K562 (cell line): Measurements from ENCODE around the gene APOL4. TPM values are rescaled to one million over a fixed set of nuclear protein-coding genes. Genes with fewer than 3 reads are reported as not detected.

Experiments used
- ARHGAP35 ChIP-seq: fragments of 450-650 bp; IDR thresholded peaks from 2 replicates; pipeline ENCODE4 v1.6.1; 2018; ENCODE audit not compliant: partially characterized antibody
- COPS2 ChIP-seq: fragments of 450-650 bp; conservative IDR thresholded peaks from 2 replicates; pipeline ENCODE4 v1.6.1; 2016; ENCODE audit warnings: mild to moderate bottlenecking, moderate library complexity
- ESRRB ChIP-seq: fragments of 250-450 bp; sonication (Bioruptor Pico); IDR thresholded peaks from 2 replicates; pipeline ENCODE4 v1.5.0; 2020; ENCODE audit warnings: mild to moderate bottlenecking, moderate library complexity, borderline replicate concordance
- FOSL1 ChIP-seq: fragments of 200-800 bp; sonication (Bioruptor generic); conservative IDR thresholded peaks from 2 replicates; pipeline ENCODE4 v1.6.1; 2016; ENCODE audit warnings: missing genetic modification characterization, missing compliant biosample characterization
- HMG20A ChIP-seq: fragments of 450-650 bp; formaldehyde crosslinking; conservative IDR thresholded peaks from 2 replicates; pipeline ENCODE4 v1.4.0; 2020; ENCODE audit warnings: mild to moderate bottlenecking, mixed read lengths
- KLF1 ChIP-seq: fragments of 450-650 bp; IDR thresholded peaks from 2 replicates; pipeline ENCODE4 v1.6.1; 2016; ENCODE audit warnings: missing genetic modification characterization, missing compliant biosample characterization
- NCOA4 ChIP-seq: fragments of 450-650 bp; IDR thresholded peaks from 2 replicates; pipeline ENCODE4 v1.6.1; 2018; ENCODE audit warnings: mild to moderate bottlenecking; ENCODE audit not compliant: partially characterized antibody
- PATZ1 ChIP-seq: fragments of 250-450 bp; sonication (Bioruptor Pico); IDR thresholded peaks from 2 replicates; pipeline ENCODE4 v1.5.0; 2020; ENCODE audit warnings: mild to moderate bottlenecking, borderline replicate concordance
- PHB ChIP-seq: fragments of 250-450 bp; sonication (Bioruptor Pico); IDR thresholded peaks from 2 replicates; pipeline ENCODE4 v1.5.0; 2021
- SOX6 ChIP-seq: fragments of 450-650 bp; IDR thresholded peaks from 2 replicates; pipeline ENCODE4 v1.6.1; 2014; ENCODE audit warnings: mild to moderate bottlenecking
- ZMIZ1 ChIP-seq, 2 experiments: fragments of 150-350 bp in 1 of 2; IDR thresholded peaks; 2 replicates each; pipeline ENCODE4 v1.6.1; 2012 to 2016; ENCODE audit warnings: low read depth in 2 of 2, low read length in 2 of 2, mild to moderate bottlenecking in 1 of 2, moderate library complexity in 1 of 2
- ZNF561 ChIP-seq: fragments of 450-650 bp; formaldehyde crosslinking; conservative IDR thresholded peaks from 2 replicates; pipeline ENCODE4 v1.4.0; 2020; ENCODE audit warnings: mild to moderate bottlenecking, moderate library complexity
- polyA plus RNA-seq, 8 experiments: library from polyadenylated mRNA; depleted of rRNA in 4 of 8; stranded (reverse) in 5 of 8; unstranded in 3 of 8; fragments of >200 nt; fragmentation: Nextera tagmentation in 2 of 8; fragmentation: Illumina TruSeq in 1 of 8; extraction: Ambion mirVana in 2 of 8; extraction: Trizol in 1 of 8; gene quantifications; 2 replicates each; pipeline versions ENCODE4 v1.2.1 to v1.2.3, GENCODE V29; 2011 to 2014; ENCODE audit warnings: inconsistent platforms in 1 of 8, missing spikeins in 1 of 8
- total RNA-seq, 7 experiments: library from RNA; depleted of rRNA in 6 of 7; stranded (reverse); fragments of >200 nt in 6 of 7; fragmentation: Illumina TruSeq in 2 of 7; extraction: Trizol in 2 of 7; gene quantifications; 2 replicates each; pipeline versions ENCODE4 v1.2.1 to v1.2.3, GENCODE V29; 2011 to 2021; ENCODE audit warnings: low replicate concordance in 1 of 7
- TF ChIP-seq, protein P1 (sequence below), 2 experiments: IDR thresholded peaks in 1 of 2; conservative IDR thresholded peaks in 1 of 2; 2 replicates each; pipeline ENCODE4 v1.6.1; 2016; ENCODE audit warnings: low read depth in 2 of 2, mild to moderate bottlenecking in 1 of 2, missing compliant biosample characterization in 1 of 2, missing genetic modification characterization in 1 of 2, moderate library complexity in 1 of 2

Gene APOL4
- total and polyA plus RNA-seq, 9 of the 15 experiments (the other 6 are each of a cell fraction or from before 2014, with no cell fraction given): 6.5 to 15.0 (median 9.8) TPM

- TF ChIP-seq ZMIZ1 (IDR thresholded peaks at IDR 0.05; ENCODE audit: low read depth in 2 of 2, low read length in 2 of 2): no peak
- TF ChIP-seq ARHGAP35: no peak
- no peak for TF ChIP-seq NCOA4
- TF ChIP-seq PATZ1: no peak
- no peak for TF ChIP-seq HMG20A
- TF ChIP-seq, protein P1, sequence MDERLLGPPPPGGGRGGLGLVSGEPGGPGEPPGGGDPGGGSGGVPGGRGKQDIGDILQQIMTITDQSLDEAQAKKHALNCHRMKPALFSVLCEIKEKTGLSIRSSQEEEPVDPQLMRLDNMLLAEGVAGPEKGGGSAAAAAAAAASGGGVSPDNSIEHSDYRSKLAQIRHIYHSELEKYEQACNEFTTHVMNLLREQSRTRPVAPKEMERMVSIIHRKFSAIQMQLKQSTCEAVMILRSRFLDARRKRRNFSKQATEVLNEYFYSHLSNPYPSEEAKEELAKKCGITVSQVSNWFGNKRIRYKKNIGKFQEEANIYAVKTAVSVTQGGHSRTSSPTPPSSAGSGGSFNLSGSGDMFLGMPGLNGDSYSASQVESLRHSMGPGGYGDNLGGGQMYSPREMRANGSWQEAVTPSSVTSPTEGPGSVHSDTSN (CRISPR knock-in tag; IDR thresholded peaks at IDR 0.05; ENCODE audit: low read depth): no peak
- TF ChIP-seq, protein P1 (tag; conservative IDR thresholded peaks at IDR 0.05; ENCODE audit: low read depth): no peak
- TF ChIP-seq PHB (CRISPR knock-in tag): no peak
- no peak for TF ChIP-seq ESRRB (CRISPR knock-in tag)
- TF ChIP-seq ZNF561 (CRISPR knock-in tag): no peak
- peak; percentile 11; the same call in 1 of the 2 replicates for TF ChIP-seq SOX6
- no peak for TF ChIP-seq COPS2
- TF ChIP-seq KLF1: no peak
- TF ChIP-seq FOSL1 (tag): peak; percentile 62
Measured at GRCh38 chr22:36156515-36157419, 44.8 kb downstream of the APOL4 start (continued).
